ENCODE measurements around the gene BRAT1.

- no peak for TF ChIP-seq CTCF (IDR thresholded peaks at IDR 0.05; ENCODE audit: low read length)
- no peak for TF ChIP-seq EZH2 (IDR thresholded peaks at IDR 0.05; ENCODE audit: borderline replicate concordance, low read length)
These were observed 31.1 kb downstream of the BRAT1 start for GRCh38 chr7:2523941-2524807.
